ENCODE results near the gene IFNA13.

Gene IFNA13

GRCh38 chr9:21340735-21341134 lies 27.1 kb downstream of the IFNA13 start:
- in situ Hi-C loops (cut with HindIII; ENCODE audit: low pct_unique_long_range_greater_than_20kb, low sequenced_read_pairs), result no loop called here
- no peak for DNase-seq (ENCODE audit: low read depth in 1 of 2, low spot score in 1 of 2)
- TF ChIP-seq JUND (IDR thresholded peaks at IDR 0.05; ENCODE audit: low read depth), result no peak

DNA sequence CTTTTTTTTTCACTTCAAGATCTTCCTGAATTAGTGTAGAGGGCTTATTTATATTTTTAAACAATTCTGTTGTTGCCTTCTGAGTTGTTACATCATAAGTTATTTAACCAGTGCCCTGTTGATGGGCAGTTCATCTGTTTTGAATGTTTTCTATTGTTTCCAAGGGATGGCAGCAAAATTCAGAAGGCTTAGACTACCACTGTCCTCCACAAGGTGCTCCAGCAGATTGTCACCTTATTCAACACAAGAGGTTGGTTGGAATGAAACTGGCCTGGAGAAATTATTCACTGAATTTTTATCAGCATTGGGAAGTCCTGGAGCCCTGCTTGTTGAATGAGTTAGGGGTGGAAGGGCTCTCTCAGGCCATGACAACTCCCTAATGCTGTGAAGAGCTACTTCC lies 31.4 kb downstream of the IFNA13 start:
- in situ Hi-C loops (cut with HindIII; ENCODE audit: low pct_unique_long_range_greater_than_20kb, low sequenced_read_pairs), result no loop called here
- no peak for TF ChIP-seq JUND (IDR thresholded peaks at IDR 0.05; ENCODE audit: low read depth)
- DNase-seq (ENCODE audit: low read depth in 1 of 2, low spot score in 1 of 2), result peak in 1 of 2 experiments; percentile 26

DNA sequence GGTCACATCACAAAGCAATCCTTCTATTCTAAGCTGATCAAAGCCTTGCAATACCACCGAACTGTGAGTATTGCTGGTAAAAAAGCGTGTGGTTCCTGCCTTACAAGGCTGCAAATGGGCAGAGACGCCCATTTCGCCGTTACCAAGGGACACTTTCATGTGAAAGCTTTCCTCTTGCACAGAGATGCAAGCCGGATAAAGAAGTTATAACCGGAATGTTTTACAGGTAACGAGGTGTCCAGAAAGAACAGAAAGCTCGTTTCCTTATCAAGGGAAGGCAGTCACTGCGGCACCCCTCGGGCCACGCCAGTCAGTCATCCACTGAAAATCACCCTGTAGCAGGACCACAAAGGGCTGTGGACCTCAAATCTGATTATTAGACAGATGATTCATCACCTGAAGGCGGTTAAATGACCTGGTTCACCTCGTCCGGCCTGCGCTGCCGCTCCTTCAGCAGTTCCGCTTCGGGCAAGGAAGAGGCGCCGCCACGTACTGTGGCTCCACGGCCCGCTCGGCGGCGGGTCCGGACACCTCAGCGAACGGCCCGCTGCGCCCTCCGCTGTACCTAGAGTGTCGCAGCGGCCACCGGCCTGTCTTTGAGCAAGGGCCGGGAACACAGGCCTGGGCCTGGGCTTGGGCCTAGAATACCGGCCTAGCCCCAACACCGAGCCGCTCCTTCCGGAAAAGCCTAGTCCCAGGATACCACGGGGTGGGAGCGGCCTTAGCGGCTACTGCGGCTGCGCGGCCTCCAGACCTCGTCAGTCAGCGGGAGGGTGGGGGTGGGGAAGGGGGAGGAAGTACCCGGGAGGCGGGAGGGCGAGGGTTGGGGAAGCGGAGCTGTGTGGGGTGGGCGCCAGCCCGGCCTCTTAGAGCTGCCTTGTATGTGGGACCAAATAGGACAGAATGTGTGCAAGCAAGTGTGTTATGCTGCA lies 32.9 kb downstream of the IFNA13 start, which contains the start of gene KLHL9:
Gene KLHL9 (minus strand): TSS at position 704 of the 932 bp plus-strand sequence. CDS start 545 bp downstream, at position 159.
- in situ Hi-C loops (cut with HindIII; ENCODE audit: low pct_unique_long_range_greater_than_20kb, low sequenced_read_pairs), result no loop called here
- DNase-seq (ENCODE audit: low read depth in 1 of 2, low spot score in 1 of 2), result peak; percentile 88 to 89
- TF ChIP-seq JUND (IDR thresholded peaks at IDR 0.05; ENCODE audit: low read depth), result no peak

DNA sequence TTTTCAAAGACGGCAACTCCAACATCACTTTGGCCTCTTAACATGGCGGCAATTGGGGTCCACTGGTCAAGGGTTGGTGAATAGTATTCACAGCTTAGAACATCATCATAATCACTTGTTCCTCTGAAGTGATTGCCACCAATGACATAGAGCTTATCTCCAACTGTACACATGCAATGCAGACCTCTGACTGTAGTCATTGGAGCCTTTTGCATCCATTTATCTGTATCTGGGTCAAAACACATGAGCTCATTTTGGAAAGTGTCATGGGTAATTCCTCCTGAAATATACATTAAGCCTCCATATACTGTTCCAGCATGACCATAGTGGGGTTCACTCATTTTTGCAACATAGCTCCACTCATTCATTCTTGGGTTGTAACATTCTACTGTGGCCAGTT lies 34.6 kb downstream of the IFNA13 start:
- in situ Hi-C loops (cut with HindIII; ENCODE audit: low pct_unique_long_range_greater_than_20kb, low sequenced_read_pairs), result no loop called here
- no peak for DNase-seq (ENCODE audit: low read depth in 1 of 2, low spot score in 1 of 2)

GRCh38 chr9:21331676-21332402 lies 36.0 kb downstream of the IFNA13 start:
- TF ChIP-seq JUND (IDR thresholded peaks at IDR 0.05; ENCODE audit: low read depth), result no peak
- in situ Hi-C loops (cut with HindIII; ENCODE audit: low pct_unique_long_range_greater_than_20kb, low sequenced_read_pairs), result no loop called here
- no peak for DNase-seq (ENCODE audit: low read depth in 1 of 2, low spot score in 1 of 2)

More for the DNA sequence above, 34.6 kb downstream of the IFNA13 start:
- no peak for TF ChIP-seq JUND (IDR thresholded peaks at IDR 0.05; ENCODE audit: low read depth)

DNA sequence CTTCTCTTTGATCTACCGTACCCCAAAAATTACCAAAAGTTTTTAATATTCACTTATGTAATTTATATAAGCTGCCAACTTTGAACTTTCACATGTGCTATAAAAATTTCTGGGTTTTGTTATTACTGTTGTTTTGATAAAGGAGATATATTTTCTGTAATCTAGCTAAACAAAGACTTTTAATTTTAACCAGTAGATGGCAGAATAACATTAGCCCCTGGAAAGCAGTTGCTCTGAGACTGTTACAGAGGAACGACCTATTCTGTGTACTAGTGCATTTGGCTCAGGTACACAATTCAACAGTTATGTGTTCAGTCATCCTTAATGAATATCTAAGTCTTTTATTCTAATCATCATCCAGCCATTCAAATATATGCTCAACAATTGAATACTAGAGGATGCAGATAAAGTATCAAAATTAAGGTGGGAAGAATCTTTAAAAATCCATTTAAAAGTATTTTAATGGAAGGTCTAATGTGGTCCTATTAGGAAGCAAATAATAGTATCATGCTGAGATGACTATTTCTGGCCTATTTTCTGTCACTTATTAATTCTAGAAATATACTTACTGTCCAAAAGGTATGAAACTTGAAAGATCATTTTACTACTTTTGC lies 41.2 kb downstream of the IFNA13 start:
- in situ Hi-C loops (cut with HindIII; ENCODE audit: low pct_unique_long_range_greater_than_20kb, low sequenced_read_pairs), result no loop called here
- peak in 1 of 2 experiments; percentile 51 for DNase-seq (ENCODE audit: low read depth in 1 of 2, low spot score in 1 of 2)
- TF ChIP-seq JUND (IDR thresholded peaks at IDR 0.05; ENCODE audit: low read depth), result no peak

- in situ Hi-C loops (cut with HindIII; ENCODE audit: low pct_unique_long_range_greater_than_20kb, low sequenced_read_pairs), result no loop called here
- no peak for DNase-seq (ENCODE audit: low read depth in 1 of 2, low spot score in 1 of 2)
- TF ChIP-seq JUND (IDR thresholded peaks at IDR 0.05; ENCODE audit: low read depth), result no peak
Observed at GRCh38 chr9:21324047-21324446, 43.8 kb downstream of the IFNA13 start.

DNA sequence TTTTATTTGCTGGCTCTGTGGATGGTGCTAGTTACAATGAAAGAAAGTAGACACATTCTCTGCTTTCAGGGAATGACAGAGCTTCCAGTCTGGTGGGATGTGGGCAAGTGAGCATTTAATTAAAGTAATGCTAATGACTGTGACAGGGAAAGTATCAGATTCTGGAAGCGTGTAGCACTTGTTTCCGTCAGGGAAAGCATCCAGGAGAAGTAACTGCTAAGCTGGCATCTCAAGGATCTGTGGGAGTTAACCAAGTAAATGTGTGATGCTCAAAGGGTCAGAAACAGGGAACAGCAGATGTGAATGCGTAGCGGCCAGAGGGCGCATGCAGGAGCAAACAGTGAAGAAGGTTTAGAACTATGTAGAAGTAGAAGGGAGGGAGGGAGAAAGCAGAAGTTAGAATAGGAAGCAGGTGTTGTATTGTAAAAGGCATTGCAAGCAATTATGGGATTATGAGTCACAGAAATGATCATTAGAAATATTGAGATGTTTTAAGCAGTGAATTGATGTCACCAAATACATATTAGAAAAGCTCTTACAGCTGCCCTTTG lies 44.9 kb downstream of the IFNA13 start:
- in situ Hi-C loops (cut with HindIII; ENCODE audit: low pct_unique_long_range_greater_than_20kb, low sequenced_read_pairs), result no loop called here
- DNase-seq (ENCODE audit: low read depth in 1 of 2, low spot score in 1 of 2), result peak in 1 of 2 experiments; percentile 34
- no peak for TF ChIP-seq JUND (IDR thresholded peaks at IDR 0.05; ENCODE audit: low read depth)

DNA sequence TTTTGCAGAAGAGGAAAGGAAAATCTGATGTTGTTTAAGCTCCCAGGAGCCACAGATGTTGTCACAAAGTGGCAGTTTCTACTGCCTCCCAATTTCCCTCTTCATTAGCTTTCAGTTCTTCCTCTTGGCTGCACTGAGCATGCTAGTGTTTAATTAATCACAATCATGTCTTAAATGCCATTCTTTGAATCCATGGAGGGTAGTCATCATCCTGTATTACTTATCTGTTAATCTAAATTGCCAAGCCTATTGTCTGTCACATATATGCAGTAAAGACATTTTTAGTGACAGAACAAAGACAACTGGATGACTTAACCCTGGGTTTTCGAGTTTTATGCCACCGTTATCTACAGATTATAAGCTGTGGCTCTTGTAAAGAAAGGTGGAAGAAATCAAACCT lies 47.4 kb downstream of the IFNA13 start:
- DNase-seq (ENCODE audit: low read depth in 1 of 2, low spot score in 1 of 2), result no peak
- no peak for TF ChIP-seq JUND (IDR thresholded peaks at IDR 0.05; ENCODE audit: low read depth)
- in situ Hi-C loops (cut with HindIII; ENCODE audit: low pct_unique_long_range_greater_than_20kb, low sequenced_read_pairs), result no loop called here

DNA sequence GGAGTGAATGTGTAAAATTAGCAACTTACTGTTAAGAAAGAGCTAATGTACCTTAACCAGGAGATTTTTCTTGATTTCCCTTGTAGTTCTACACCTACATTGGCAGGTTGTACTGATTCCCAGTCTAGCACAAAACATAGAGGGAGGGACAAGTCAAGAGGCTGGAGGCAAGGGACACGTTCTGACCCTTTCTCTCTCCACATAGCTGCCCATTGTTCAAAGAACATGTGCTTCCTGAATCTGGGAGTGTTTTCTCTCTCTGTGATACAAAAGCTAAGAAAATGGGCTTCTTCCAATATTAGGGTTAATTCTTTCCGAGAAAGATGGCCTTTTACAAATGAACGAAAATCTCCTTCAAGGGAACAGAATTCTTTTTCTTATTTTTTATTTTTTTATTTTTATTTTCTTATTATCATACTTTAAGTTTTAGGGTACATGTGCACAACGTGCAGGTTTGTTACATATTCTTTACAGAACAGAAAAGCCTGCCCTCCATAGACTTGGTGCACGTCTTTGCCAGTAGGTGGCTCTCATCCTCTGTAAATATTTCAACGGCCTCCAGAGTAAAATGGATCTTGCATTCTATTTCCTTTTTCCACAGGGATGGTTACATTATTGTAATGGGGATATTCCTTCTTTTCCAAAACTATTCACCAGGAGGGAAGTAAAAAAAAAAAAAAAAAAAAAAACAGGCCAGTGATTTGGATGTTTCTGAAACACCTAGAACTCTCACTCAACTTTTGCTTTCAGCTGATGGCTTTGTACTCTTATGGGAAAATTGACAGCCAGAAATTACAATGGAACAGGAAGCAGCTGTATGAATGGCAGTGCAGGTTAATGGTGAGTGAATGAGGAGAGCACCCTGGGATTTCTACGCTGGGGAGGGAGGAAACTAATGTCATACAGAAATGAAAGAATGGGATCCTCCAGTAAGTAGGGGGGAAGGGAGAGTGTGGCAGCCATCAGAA lies 49.6 kb downstream of the IFNA13 start:
- DNase-seq (ENCODE audit: low read depth in 1 of 2, low spot score in 1 of 2), result peak in 1 of 2 experiments; percentile 64
- in situ Hi-C loops (cut with HindIII; ENCODE audit: low pct_unique_long_range_greater_than_20kb, low sequenced_read_pairs), result no loop called here
- TF ChIP-seq JUND (IDR thresholded peaks at IDR 0.05; ENCODE audit: low read depth), result no peak

Measured in T47D (cell line).